HG02588 (cell line): ENCODE data around the gene CACNA1F.
"Not testable (repeated sequence)": the region's sequence is repeated elsewhere in the genome, so short reads cannot be mapped to it uniquely, and the experiment has no call there.

Source experiments
- ATAC-seq: cut with Tn5 transposase; IDR thresholded peaks from one replicate; pipeline ENCODE4 v1.9.1; 2021; ENCODE audit warnings: mild to moderate bottlenecking, moderate library complexity; ENCODE audit not compliant: unreplicated experiment

The CACNA1F gene

DNA sequence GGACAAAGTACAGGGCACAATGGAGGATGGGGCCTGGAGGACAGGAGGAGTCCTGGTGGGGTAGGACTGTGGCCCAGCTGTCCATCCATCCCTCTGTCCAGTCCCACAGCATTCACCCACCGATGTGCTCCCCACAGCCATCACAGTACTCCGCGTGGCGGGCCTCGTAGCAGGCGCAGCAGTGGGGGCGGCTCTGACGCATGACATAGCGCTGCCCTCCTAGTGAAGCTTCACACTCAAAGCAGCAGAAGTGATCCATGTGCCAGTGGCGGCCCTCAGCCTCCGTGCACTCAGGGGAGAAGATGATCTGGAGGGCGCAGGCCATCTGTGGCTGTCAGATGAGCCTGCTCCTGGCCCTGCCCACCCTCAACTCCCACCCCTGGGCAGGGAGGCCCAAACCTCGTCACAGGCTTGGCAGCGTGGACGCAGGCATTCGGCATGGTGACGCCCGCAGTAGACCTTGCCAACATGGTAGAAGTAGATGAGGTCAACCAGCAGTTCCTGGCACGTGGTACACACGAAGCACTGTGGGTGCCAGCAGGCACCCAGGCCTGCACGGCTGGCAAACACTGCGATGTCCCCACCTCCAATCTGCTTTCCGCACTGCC lies 55.2 kb downstream of the CACNA1F start:
- no peak for ATAC-seq

DNA sequence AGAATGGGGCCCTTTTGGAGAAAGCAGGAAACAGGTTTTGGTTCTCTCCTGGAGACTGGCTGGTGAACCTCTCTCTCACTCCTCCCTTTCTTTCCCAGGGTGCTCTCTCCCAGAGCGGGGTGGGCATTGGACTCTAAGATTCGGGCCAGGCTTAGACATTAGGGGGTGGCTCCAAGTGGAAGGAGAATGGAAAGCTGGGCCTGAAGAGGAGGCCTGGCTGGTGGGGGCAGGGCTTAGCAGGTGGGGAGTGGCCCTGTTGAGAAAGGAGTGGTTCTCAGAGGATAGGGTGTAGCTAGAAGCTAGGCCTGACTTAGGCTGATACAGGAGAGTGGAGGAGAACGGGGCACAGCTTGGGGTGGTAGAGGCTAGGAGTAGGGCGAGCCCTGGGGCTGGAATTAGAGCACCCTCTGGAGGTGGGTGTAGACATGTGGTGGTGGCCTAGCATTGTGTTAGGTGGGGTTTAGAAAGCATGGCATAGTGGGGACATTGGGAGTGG lies 55.8 kb downstream of the CACNA1F start:
- no peak for ATAC-seq

DNA sequence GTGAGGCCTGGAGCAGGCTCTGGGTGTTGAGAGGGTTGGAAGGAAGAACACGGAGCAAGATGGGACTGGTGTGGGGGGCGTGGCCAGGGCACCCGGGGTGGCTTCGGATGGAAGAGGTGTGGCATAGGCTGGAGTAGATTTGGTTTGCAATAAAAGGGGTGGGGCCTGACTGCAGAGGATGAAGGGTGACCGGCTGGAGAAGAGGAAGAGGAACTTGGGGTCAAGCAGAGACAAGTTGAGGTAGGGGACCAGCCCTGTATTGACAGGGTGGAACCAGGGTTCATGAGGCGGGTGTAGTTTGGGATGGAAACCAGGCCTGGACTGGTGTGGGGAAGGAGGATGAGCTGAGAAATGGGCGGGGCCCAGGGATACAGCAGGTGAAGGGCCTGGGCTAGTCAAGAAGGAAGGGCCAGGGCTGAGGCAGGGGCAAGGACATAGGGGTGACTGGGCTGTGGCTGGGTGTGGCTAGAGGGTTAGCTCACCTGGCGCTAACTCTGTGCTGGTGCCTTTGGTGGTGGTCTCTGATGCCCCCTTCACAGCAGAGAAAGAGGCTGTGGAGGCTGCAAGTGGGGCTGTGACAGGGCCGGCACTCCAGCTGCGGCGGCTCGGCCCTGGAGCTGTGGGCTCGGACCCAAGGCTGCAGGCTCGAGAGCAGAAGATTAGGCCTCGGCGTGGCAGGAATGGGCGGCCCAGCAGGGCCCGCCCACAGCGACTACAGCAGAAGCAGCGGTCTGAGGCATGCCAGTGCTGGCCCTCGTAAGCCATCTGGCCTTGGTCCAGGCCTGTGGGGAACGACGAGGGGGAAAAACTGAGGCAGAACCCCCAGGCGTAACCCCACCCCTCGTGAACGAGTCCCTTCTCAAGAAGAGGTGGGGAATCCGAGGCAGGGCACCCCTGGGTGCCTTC lies 56.5 kb downstream of the CACNA1F start:
- ATAC-seq: no peak

DNA sequence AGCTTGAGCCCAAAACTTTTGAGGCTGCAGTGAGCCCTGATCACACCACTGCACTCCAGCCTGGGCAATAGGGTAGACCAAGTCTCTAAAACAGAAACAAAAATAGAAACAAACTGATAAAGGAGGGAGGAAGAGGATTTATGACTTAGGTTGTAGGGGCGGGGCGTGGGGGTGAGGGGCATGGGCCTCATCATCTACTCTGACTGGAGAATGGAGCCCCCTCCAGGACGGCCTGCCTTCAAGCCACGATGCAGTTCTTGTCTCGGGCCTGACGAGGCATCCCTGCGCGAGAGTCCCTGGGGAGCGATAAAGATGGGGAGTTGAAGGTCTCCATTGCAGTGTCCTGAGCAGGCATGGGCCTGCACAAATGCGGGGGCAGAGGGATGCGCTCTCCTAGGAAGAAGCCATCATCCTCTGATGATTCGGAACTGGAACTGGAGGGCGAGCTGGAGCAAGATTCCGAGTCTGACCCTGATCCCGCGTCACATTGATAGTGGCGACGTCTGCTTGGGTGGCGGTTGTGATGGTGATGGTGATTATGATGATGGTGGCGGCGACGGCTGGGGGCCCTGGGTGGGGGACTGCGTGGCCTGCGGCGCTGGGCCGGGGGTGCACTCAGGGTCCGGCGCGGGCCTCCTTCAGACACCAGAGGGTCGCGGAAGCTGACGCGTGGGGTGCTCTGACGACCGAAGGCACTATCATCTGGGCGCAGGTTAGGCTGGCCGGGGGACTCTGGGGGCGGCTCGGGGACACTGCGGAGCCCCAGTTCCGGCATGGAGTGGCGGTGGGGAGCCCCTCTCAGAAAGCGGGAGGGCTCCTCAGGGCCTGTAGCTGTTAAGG lies 57.5 kb downstream of the CACNA1F start:
- ATAC-seq: no peak

DNA sequence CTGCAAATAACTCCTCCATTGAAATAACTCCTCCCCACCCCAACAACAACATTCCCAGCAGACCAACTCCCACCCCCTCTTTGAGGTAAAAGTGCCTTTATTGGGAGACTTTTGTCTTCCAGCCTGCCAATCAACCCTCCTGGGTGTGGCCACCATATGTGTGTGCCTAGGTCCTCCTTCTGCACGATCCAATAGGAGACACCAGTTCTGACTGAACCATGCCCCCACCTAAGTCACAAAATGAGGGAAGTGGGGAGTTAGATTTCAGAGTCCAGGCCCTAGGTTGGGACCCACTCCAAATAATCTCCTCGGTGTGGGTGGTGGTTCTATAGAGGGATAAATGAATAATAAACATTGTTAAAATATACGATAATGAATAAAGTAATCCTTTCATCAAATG lies 58.4 kb downstream of the CACNA1F start:
- no peak for ATAC-seq

DNA sequence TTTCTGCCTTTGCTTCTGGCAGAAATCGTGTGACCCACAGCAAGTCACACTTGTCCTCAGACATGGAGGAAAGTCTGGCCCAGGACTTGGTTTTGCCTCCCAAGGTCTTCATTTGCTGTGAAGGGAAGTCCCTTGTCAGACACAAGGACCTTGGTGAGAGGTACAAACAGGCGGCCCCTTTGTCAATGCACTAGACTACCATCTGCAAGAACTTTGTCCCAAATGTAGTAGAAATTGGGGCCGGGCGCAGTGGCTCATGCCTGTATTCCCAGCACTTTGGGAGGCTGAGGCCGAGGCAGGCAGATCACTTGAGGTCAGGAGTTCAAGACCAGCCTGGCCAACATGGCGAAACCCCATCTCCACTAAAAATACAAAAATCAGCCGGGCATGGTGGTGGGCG lies 59.6 kb downstream of the CACNA1F start:
- not testable (repeated sequence) for ATAC-seq

DNA sequence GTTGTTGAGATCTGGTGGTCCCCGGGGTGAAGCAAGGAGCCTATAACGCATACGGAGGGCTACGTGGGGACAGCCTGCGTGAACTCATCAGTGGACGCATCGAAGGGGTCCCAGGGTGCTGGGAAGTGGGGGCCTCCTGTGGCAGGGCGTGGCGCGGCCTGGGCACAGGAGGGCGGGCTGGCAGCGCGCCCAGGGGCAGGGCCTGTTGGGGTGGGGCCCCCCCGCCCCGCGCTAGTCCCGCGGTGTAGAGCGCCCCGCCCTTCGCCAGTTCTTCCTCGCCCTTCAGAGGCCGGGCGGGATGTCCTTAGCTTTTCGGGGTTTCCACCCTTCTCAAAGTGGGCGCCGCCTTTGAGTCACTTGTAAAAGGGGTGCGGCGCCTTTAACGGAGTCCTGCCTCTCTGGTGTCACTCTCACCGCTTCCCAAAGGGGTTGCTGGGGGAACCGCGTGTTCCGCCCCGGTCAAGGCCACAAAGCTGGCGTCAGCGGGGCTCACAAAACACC lies 60.8 kb downstream of the CACNA1F start:
- peak; percentile 71 for ATAC-seq

DNA sequence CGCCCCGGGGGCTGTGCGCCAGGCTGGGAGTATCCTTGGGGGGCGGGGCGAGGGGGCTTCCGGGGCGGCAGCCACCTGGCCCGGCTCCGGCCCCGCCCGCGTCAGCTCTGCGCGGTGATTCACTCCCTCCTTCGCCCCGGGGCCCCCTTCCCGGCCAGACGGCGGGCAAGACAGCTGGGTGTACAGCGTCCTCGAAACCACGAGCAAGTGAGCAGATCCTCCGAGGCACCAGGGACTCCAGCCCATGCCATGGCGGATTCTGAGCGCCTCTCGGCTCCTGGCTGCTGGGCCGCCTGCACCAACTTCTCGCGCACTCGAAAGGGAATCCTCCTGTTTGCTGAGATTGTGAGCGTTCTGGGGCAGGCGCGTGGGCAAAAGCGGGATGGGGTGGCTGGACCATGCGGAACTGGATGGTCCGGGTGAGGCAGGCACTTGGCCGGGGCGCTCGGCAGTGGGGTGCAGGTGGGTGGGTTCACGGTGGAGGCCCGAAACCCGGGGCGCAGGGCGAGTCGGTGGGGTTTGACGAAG lies 61.3 kb downstream of the CACNA1F start, which contains the start of gene PLP2:
Gene PLP2, plus strand, starts transcription at position 147 of the 528 bp plus-strand sequence. Its CDS starts 103 bp downstream, at position 250.
- ATAC-seq: peak; percentile 32

DNA sequence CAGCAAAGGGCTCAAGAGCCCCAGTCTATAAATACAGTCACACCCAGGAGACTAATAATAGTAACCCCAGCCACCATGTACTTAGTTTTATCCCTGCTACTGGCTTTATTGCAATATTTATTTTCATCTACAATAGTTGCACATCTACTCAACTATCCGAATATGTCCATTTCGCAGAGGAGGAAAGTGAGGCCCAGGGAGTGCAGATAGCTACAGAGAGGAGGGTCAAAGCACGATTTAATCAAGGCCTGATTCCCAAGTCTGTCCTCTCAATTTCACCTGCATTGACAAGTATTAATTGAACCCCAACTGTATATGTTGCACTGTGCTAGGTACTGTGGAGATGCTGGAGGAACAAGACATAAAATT lies 65.4 kb downstream of the CACNA1F start:
- no peak for ATAC-seq

DNA sequence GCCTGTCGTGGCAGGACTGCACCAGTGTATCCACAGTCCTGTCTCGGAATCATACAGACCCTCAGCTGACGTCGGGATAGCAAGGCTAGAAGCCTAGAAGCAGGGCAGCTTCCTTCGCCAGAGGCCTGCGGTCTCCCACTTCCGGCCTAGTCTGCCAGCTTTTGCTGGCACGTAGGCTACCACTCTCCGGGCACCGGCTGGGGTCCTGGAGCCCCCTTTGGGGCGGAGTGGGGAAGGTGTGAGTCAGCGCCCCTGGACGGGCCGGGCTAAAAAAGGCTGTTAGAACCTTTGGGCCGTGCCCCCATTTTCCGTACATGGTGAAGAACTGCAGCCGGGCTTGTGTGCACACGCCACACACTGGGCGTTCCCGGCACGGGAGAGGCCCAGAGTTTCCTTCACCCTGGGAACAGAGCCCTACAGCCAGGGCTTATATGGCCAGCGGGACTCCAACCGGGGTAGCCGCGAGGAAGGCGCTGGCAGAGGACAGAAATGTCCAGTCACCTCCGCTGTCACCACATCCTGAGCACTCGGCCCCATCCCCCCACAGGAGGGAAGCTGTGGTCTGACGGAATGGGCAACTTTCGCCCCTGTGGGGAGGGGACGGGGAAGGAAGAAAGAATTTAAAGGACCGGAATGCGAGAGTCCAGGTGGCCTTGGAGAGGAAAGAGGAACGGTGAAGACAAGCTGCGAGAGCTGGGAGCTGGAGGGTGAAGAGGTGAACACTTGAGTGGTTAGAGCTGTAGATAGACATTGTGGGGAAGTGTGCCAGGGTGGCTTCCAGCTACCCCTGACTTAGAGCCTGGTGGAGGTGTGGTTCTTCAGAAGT lies 66.0 kb downstream of the CACNA1F start:
- no peak for ATAC-seq

DNA sequence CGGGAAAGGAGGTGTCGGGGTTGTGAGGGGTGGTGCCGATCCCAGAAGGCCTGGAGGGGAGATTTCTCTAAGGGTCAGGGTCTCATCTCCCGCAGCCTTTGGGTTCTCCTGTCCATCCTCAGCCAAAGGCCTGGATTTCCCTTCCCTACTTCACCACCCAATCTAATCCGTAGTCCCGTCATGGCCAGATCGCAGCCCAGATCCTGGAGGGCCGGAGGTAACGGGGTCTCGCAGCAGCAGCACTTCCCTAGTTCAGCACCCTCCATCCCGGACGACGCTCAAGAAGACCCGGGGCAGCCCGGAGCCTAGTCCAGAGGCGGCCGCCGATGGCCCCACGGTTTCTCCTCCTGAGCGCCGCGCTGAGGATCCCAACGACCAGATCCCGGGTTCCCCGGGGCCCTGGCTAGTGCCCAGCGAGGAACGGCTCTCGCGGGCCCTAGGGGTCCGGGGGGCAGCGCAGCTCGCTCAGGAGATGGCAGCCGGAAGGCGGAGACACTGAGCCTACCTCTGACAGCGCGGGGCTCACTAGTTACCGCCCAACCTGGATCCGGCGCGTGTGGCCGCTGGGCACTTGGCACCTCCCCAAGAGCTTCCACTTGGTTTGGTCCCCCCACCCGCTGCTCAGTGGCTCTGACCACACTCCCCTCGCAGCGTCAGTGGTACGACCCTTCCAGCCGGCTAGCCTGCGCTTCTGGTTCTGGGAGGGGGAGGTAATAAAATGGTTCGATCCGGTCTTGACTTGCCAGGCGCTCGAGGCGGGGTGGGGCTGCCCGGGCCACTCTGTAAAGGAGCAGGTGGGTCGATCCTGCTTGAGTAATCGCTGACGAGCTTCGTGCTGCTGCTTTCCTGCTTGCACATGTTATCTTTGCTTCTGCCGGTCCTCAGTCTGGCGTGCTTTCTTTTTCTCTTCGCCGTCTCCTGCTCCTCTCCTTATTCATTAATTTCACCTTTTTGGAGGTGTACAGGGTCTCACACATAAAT lies 66.9 kb downstream of the CACNA1F start:
- no peak for ATAC-seq

DNA sequence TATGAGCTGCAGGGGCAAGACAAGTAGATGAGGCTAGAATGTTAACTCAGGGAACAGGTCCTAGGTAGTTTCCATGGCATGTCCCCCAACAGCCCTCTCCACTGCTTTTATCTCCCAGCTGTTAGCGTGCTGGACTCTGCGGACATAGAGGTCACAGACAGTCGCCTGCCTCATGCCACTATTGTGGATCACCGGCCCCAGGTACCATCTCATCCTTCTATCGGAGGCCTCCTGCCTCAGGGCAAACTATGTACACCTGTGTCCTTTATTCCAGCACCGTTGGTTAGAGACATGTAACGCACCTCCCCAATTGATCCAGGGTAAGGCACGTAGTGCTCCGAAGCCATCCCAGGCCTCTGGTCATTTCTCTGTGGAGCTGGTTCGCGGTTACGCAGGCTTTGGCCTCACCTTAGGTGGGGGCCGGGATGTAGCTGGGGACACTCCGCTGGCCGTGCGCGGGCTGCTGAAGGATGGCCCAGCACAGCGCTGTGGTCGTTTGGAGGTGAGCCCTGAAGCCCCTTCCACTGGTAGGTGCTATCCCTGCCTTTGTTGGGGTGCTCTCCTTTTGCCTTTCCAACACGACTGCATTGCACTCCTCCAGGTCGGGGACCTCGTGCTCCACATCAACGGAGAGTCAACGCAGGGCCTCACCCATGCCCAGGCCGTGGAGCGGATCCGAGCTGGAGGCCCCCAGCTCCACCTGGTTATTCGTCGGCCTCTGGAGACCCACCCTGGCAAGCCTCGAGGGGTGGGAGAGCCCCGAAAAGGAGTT lies 68.4 kb downstream of the CACNA1F start:
- no peak for ATAC-seq

DNA sequence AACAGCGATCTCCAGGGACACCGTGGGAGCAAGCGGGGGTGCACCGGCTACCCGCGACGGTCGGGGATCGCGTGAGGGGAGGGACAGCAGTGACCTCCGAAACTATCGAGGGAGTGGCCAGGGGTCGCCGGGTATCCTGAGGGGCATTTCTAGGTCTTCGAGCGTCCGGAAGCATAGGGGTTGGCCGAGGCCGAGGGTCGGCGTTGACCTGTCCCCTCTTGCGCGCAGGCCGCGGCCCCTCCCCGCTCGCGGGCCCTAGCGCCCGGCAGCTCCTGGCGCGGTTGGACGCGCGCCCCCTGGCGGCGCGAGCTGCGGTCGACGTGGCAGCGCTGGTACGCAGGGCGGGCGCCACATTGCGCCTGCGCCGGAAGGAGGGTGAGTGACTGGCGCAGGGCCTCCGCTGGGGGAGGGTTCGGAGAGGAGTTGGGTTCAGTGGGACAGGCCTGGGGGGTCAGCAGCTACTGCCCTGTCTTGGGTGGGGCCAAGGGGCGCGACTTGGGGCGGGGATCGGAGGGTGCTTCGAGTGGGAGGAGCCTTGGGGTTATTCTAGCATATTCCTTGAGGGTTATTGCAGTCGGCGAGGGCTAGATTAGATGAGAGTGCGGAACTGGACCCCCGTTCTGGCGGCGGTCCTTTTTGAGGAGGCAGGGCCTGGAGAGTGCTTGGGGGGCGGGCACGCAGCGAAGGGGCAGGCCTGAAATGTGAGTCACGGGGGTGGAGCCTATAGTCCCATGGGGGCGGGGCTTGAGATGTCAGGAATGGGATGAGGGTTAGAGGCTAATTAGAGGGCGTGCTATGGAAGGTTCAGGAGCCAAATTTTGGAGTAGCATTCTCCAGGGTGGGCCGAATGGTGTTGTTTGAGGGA lies 69.4 kb downstream of the CACNA1F start:
- ATAC-seq: peak; percentile 60

DNA sequence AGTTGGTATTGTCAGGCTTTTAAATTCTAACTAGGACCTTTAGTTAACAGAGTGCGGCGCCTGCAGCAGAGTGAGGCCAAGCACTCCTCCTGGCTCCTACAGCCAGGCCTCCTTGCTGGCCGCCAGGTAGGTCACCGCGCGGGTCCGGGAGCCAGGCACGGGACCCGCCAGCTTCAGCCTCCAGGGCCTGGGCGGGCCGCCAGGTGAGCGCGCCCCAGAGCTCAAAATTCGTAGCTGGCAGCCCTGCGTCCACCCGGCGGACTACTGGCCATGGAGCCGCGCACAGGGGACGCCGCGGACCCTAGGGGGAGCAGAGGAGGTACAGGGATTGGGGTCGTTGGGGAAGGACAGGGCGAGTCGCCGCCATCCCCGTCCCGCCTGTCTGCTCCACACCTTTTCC lies 70.5 kb downstream of the CACNA1F start, which contains the start of gene MAGIX:
Gene MAGIX, plus strand, starts transcription at position 139 of the 400 bp plus-strand sequence. Its CDS starts 132 bp downstream, at position 271.
- no peak for ATAC-seq

DNA sequence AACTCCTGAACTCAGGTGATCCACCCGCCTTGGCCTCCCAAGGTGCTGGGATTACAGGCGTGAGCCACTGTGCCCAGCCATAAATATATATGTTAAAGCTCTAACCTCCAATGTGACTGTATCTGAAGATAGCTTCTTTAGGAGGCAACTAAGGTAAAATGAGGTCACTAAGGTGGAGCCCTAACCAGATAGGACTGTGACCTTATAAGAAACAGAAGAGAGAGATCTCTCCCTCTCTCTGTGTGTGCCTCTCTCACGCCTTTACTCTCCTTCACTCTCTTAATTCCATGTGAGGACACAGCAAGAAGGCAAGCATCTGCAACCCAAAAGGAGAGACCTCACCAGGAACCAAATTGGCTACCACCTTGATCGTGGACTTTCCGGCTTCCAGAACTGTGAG lies 71.5 kb downstream of the CACNA1F start:
- ATAC-seq: no peak

DNA sequence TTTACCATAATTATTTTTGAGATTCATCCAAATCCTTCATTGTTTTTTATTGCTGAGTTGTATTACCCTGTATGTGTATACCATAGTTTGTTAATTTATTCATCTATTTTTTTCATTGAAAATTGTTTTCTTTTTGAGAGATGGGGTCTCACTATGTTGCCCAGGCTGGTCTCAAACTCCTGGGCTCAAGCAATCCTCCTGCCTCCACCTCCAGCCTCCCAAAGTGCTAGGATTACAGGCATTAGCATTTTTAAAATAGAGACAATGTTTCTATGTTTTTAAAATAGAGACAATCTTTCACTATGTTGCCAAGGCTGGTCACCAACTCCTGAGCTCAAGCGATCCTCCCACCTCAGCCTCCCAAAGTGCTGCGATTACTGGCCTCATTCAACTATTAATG lies 72.2 kb downstream of the CACNA1F start:
- no peak for ATAC-seq

DNA sequence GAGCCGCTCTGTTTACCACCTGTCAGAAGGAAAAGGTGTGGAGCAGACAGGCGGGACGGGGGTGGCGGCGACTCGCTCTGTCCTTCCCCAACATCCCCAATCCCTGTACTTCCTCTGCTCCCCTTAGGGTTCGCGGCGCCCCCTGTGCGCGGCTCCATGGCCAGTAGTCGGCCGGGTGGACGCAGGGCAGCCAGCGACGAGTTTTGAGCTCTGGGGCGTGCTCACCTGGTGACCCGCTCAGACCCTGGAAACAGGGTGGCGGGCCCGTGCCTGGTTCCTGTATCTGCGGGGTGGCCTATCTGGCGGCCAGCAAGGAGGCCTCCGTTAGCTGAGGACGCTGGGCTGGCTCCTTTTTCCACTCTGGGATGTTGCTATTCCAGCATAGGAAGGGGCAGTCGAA lies 75.9 kb downstream of the CACNA1F start:
- ATAC-seq: no peak
